Measurements from ENCODE around the gene VAPA.

The VAPA gene

DNA sequence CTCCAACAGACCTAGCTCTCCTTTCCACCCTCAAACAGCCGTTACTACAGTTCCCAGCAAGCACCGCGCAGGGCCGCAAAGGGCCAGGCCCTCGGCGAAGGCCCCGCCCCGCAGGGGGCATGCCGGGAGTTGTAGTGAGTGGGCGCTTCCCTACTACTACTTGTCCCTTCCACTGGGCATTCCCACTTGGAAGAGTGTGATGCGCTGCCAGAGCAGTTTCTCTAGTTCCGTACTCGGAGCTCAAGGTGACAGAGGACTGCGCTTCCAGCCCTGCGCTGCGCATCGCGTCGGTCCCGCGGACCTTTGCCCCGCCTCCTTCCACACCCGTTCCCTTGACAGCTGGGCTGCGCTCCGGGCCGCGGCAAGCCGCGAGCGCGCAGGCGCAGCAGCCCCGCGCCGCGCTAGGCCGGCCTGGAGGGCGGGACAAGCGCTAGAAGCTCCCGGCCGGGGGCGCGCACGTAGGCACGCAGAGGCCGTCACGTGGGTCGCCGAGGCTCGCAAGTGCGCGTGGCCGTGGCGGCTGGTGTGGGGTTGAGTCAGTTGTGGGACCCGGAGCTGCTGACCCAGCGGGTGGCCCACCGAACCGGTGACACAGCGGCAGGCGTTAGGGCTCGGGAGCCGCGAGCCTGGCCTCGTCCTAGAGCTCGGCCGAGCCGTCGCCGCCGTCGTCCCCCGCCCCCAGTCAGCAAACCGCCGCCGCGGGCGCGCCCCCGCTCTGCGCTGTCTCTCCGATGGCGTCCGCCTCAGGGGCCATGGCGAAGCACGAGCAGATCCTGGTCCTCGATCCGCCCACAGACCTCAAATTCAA is at the start of gene VAPA:
Gene VAPA, plus strand, starts transcription at position 491 of the 808 bp plus-strand sequence. Its CDS starts 241 bp downstream, at position 732.
- Mint-ChIP-seq H3K36me3 (no peaks in the 10 kb centered on the region), H3K27me3 (no peaks in the 10 kb centered on the region), H3K9me3 (ENCODE audit: low read depth) (no peaks in the 10 kb centered on the region), H3K27ac (peak within 1 kb of the TSS; percentile 94), H3K4me1 (ENCODE audit: low read depth) (peaks cover 28% of the 10 kb centered on the region), H3K4me3 (peak within 1 kb of the TSS; percentile 97)

DNA sequence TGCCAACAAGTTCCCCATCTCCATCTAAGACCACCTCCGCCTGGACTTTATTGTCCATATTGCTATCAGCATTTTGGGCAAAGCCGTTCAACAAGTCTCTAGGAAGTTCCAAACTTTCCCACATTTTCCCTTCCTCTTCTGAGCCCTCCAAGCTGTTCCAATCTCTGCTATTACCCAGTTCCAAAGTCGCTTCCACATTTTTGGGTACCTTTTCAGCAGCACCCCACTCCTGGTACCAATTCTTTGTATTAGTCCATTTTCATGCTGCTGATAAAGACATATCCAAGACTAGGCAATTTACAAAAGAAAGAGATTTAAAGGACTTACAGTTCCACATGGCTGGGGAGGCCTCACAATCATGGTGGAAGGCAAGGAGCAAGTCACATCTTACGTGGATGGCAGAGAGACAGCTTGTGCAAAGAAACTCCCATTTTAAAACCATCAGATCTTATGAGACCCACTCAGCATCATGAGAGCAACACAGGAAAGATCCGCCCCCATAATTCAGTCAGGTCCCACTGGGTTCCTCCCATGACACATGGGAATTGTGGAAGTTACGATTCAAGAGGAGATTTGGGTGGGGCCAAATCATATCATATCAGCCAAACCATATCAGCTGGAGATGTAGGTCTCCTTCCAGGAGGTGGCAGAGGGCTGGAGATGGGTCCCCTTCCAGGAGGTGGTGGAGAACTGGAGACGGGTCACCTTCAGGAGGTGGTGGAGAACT is 47.9 kb upstream of the VAPA start:
- Mint-ChIP-seq H3K4me1 (ENCODE audit: low read depth) (no peaks in the 10 kb centered on the region), H3K27me3 (no peaks in the 10 kb centered on the region), H3K36me3 (no peaks in the 10 kb centered on the region), H3K27ac (no peak overlapping the region), H3K9me3 (ENCODE audit: low read depth) (peaks cover 11% of the 10 kb centered on the region), H3K4me3 (no peak overlapping the region)

DNA sequence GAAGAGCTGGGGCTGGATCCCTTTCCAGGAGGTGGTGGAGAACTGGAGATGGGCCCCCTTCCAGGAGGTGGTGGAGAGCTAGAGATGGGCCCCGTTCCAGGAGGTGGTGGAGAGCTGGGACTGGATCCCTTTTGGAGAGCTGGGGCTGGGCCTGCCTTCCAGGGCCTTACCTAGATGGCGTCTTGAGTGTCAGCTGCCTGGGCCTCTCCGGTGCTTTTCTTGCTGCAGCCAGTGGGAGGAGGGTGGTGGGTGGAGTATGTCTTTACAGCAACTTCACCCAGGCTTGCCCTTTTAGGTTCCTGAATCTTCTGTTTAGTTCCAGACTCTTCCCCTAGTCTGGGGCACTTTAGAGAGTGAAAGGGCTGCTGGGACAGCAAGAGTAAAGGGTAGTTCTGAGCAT is 47.2 kb upstream of the VAPA start:
- Mint-ChIP-seq H3K27me3 (no peaks in the 10 kb centered on the region), H3K36me3 (no peaks in the 10 kb centered on the region), H3K9me3 (ENCODE audit: low read depth) (peaks cover 11% of the 10 kb centered on the region), H3K27ac (no peak overlapping the region), H3K4me1 (ENCODE audit: low read depth) (no peaks in the 10 kb centered on the region), H3K4me3 (no peak overlapping the region)

DNA sequence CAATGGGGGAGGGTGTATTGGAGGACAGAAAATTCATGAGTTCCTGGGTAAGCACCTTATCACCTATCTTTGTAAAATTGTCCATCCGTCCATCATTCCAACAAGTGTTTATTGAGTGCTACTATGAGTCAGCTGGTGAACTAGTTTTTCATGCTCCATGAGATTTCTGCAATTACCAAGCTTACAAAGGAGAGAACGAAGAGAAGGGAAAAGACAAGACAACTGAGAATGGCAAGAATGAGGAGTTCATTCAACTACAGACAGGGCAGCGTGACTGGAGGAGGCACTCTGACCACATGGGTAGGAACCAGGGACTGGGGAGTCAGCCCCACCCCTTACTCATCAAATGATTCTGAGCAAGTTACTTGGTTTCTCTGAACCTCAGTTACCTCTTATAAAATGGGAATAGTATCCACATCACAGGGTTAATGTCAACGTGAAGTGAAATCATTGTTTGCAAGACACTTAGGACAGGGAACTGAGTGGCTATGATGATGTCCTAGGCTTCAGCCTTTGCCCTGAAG is 46.7 kb upstream of the VAPA start:
- Mint-ChIP-seq H3K9me3 (ENCODE audit: low read depth) (peaks cover 11% of the 10 kb centered on the region), H3K27ac (no peak overlapping the region), H3K4me3 (no peak overlapping the region), H3K36me3 (no peaks in the 10 kb centered on the region), H3K27me3 (no peaks in the 10 kb centered on the region), H3K4me1 (ENCODE audit: low read depth) (no peaks in the 10 kb centered on the region)

DNA sequence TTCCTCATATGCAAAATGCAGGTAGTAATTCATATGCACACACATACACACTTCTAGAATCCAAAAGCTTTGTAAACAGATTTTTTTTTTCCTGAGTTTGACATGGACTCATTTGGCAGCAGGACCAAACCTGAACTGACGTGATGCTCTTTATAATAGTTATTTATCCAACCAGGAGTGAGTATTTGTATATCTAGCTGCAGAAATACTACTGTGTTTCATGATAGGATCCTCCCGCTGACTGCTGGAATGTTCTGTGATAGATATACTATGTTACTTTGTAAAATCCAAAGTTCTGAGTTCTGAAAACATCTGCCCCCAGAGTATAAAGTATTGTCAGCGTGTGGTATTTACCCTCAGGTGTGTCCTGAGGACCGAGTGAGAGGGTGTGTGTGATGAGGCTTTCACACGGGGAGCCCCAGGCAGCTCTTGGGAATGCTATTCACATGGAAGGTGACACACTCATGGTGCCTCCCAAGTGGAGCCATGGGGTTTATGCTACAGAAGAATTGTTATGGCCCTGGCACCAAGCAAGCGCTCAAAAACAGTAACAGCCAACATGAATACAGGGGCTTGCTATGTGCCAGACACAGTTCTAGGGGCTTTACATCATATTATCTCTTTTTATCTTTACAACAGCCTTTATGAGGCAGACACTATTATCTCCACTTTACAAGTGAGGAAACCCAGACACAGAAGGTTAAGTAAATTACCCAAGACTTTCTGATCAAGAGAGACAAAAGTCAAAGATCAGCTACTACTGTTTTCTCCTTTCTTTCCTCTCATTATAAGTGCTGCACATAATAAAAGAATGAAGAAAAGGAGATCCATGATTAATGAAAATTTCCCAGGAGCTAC is 44.7 kb upstream of the VAPA start:
- H3K27me3 Mint-ChIP-seq = no peaks in the 10 kb centered on the region
- no peaks in the 10 kb centered on the region for H3K36me3 Mint-ChIP-seq

DNA sequence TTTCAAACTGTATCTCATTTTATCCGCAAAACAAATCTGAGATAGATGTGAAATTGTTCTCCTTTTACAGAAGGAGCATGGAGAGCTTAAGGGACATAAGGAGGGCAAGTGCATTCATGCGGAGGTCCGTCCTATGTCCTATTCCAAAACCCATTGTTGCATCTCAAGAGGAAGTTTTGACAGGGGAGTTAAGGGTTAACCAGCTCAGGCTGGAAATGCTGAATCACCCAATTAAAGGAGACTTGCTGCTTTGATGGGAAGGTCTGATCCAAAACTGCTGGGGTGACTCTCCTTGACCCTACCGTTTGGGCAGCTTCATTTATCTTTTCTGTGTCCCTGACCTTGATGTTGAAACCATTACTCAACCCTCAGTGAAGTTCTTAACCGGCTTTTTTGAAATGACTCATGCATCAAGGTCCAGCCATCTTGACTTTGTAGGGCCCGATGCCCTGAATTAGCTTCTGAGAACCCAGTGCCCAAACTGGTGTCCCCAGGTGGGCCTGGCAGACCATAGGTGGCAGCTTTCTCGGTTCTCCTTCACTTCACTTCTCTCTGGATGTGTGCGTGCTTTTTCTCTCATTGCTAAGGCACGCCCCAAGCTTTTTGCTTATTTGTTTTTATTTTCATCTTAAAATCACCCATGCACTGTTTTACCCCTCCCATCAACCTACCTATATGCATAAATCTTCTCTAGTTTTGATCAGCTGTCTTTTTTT is 43.9 kb upstream of the VAPA start:
- H3K4me3 Mint-ChIP-seq = no peak overlapping the region
- no peaks in the 10 kb centered on the region for H3K4me1 Mint-ChIP-seq (ENCODE audit: low read depth)
- no peak overlapping the region for H3K27ac Mint-ChIP-seq
- H3K9me3 Mint-ChIP-seq (ENCODE audit: low read depth) = peaks cover 11% of the 10 kb centered on the region
- no peaks in the 10 kb centered on the region for H3K36me3 Mint-ChIP-seq
- no peaks in the 10 kb centered on the region for H3K27me3 Mint-ChIP-seq

More for the DNA sequence above, 44.7 kb upstream of the VAPA start:
- H3K9me3 Mint-ChIP-seq (ENCODE audit: low read depth) = peaks cover 11% of the 10 kb centered on the region
- no peak overlapping the region for H3K4me3 Mint-ChIP-seq
- no peaks in the 10 kb centered on the region for H3K4me1 Mint-ChIP-seq (ENCODE audit: low read depth)
- H3K27ac Mint-ChIP-seq = no peak overlapping the region

DNA sequence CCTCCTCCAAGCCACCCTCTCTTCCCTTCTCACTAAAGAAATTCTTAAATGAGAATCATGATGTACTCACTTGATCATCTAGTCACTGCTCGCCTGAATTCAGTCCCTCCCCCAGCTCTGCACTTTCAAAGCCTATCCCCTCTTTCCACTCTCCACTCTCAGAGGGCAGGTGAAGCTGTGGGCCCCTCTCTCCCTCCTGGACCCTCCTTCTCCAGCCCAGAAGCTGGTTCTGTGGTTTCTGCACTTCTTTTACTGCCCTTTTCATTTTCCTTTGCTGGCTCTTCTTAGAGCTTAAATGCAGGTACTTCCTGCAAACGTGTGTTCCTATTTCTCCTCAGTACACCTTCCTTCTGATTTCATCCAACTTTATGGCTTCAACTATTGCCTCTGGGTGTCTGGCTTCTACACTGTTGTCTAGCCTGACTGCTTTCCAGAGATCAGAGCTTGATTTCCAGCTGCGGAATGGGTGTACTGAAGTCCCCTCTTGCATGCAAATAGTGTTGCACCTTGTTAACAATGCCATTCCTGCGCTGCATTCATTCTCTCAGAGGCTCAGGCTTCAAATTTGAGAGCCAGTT is 43.3 kb upstream of the VAPA start:
- Mint-ChIP-seq H3K27me3 (no peaks in the 10 kb centered on the region), H3K9me3 (ENCODE audit: low read depth) (peaks cover 6% of the 10 kb centered on the region), H3K4me1 (ENCODE audit: low read depth) (no peaks in the 10 kb centered on the region), H3K4me3 (no peak overlapping the region), H3K36me3 (no peaks in the 10 kb centered on the region), H3K27ac (no peak overlapping the region)

DNA sequence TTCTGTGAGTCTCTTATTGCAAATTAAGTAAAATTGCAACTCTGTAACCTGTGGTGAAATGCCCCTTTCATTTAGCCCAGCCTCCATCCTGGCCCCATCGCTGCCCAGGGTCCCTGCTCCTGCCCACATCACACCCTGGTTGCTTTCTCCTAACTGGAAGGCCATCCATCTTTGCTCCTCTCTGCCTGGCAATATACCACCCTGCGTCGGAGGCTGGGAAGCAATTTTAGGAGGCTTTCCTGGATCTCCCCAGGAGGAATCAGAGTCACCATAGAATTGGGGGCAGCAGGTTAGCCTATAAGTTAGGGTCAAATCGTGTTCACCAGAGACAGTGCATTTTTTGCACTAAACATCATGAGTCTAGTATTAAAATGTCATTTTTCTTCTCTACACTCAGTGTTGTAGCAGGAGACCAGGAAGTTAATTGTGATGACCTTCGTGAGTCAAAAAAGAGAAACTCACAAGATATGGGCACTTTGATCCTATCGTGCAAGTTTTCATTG is 42.5 kb upstream of the VAPA start:
- H3K27ac Mint-ChIP-seq = no peak overlapping the region
- no peak overlapping the region for H3K4me3 Mint-ChIP-seq
- H3K27me3 Mint-ChIP-seq = peaks cover under 1% of the 10 kb centered on the region
- H3K4me1 Mint-ChIP-seq (ENCODE audit: low read depth) = no peaks in the 10 kb centered on the region
- no peaks in the 10 kb centered on the region for H3K9me3 Mint-ChIP-seq (ENCODE audit: low read depth)
- H3K36me3 Mint-ChIP-seq = no peaks in the 10 kb centered on the region

DNA sequence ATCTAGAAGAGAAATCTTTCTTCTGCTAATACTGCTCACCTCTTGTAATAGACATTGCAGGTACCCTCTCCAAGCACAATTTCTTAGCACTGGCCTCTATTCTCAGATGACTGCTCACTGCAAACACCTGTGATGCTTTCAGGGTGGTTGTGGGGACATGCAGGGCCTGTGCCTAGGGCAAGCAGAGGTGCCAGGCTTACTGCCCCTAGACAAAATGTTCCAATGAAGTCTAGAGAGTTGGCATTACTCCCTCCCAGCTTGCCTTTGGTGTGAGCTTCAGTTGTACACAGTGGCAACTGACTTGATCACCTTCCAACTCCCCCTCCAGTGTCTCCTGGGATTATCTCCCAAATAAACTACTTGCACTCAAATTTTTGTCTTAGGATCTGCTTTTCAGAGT is 41.0 kb upstream of the VAPA start:
- H3K9me3 Mint-ChIP-seq (ENCODE audit: low read depth) = no peaks in the 10 kb centered on the region
- peaks cover 9% of the 10 kb centered on the region for H3K4me1 Mint-ChIP-seq (ENCODE audit: low read depth)
- no peaks in the 10 kb centered on the region for H3K36me3 Mint-ChIP-seq
- H3K4me3 Mint-ChIP-seq = no peak overlapping the region
- H3K27ac Mint-ChIP-seq = no peak overlapping the region
- H3K27me3 Mint-ChIP-seq = peaks cover 2% of the 10 kb centered on the region

- H3K4me3 Mint-ChIP-seq = no peak overlapping the region
- no peaks in the 10 kb centered on the region for H3K36me3 Mint-ChIP-seq
- H3K27ac Mint-ChIP-seq = no peak overlapping the region
- peaks cover 9% of the 10 kb centered on the region for H3K4me1 Mint-ChIP-seq (ENCODE audit: low read depth)
- H3K9me3 Mint-ChIP-seq (ENCODE audit: low read depth) = no peaks in the 10 kb centered on the region
- peaks cover 2% of the 10 kb centered on the region for H3K27me3 Mint-ChIP-seq
Observed at GRCh38 chr18:9874728-9875127, 39.1 kb upstream of the VAPA start.

DNA sequence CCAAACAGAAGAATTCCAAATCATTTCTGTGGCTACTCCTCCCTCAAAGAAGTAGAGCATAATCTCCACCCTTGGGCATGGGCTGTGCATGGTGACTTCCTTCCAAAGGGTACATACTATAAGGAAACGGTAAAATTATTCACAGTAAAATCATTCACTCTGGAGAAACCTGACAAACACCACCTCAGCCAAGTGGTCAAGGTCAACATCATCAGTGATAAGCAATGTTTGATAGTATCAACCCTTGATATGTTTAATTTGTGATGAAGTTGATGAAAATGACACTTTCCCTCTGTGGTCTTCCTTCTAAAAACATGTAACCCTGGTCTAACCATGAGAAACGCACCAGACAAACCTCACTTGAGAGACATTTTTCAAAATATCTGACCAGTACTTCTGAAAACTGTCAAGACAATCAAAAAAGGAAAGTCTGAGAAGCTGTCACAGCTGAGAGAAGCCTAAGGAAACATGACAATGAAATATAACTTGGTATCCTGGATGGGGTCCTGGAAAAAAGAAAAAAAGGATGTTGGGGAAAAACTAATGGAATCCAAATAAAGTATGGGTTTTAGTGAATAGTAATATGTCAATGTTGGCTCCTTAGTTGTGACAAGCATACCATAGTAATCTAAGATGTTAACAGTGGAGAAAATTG is 37.5 kb upstream of the VAPA start:
- peaks cover 9% of the 10 kb centered on the region for H3K4me1 Mint-ChIP-seq (ENCODE audit: low read depth)
- H3K4me3 Mint-ChIP-seq = no peak overlapping the region
- peaks cover 2% of the 10 kb centered on the region for H3K27me3 Mint-ChIP-seq
- H3K36me3 Mint-ChIP-seq = no peaks in the 10 kb centered on the region
- H3K9me3 Mint-ChIP-seq (ENCODE audit: low read depth) = no peaks in the 10 kb centered on the region
- no peak overlapping the region for H3K27ac Mint-ChIP-seq

GRCh38 chr18:9876867-9877654 is 36.8 kb upstream of the VAPA start:
- Mint-ChIP-seq H3K36me3 (no peaks in the 10 kb centered on the region), H3K4me3 (no peak overlapping the region), H3K27me3 (peaks cover 2% of the 10 kb centered on the region), H3K9me3 (ENCODE audit: low read depth) (no peaks in the 10 kb centered on the region), H3K27ac (no peak overlapping the region), H3K4me1 (ENCODE audit: low read depth) (peaks cover 9% of the 10 kb centered on the region)

DNA sequence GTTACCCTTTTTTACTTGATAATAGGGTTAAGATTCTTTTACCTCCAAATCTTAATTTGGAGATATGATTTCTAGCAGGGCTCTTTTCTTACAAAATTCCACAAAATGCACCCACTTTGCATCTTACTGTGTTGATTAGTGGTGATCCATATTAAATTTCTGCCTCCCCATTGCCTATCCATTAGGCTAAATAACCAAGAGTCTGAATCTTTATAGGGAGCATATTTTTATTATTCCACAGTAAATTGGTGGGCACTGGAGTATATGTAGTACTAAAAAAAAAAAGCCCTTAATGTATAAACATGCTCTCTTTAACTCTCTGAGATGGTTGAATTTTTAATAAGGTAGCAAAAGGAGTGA is 36.2 kb upstream of the VAPA start:
- H3K27ac Mint-ChIP-seq = no peak overlapping the region

More for the DNA sequence above, 36.2 kb upstream of the VAPA start:
- H3K36me3 Mint-ChIP-seq = no peaks in the 10 kb centered on the region
- no peaks in the 10 kb centered on the region for H3K9me3 Mint-ChIP-seq (ENCODE audit: low read depth)
- peaks cover 2% of the 10 kb centered on the region for H3K27me3 Mint-ChIP-seq
- H3K4me1 Mint-ChIP-seq (ENCODE audit: low read depth) = peaks cover 9% of the 10 kb centered on the region
- no peak overlapping the region for H3K4me3 Mint-ChIP-seq

Data from activated naive CD8-positive, alpha-beta T cell (primary cell).